Measurements from ENCODE around the gene USP14.

Gene USP14

DNA sequence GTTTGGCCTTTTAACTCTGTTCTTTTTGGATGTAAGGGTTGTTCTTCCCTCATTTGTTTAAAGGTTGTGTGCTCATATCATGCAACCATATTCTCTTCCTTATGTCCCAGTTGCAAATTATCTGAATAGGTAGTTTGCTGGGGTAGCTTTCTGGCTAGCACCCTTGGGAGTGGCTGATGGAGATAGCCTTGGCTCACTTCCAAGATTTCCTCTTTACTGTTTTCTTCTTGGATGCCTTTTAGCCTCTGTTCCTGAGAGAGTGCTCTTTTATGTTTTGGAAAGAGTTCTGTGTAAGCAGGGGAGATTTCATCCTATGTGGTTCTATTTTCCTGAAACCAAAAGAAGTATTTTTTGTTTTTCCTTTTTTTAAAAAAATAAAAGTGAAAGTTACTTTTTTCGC is 25.4 kb downstream of the USP14 start:
- TF ChIP-seq, protein P1, sequence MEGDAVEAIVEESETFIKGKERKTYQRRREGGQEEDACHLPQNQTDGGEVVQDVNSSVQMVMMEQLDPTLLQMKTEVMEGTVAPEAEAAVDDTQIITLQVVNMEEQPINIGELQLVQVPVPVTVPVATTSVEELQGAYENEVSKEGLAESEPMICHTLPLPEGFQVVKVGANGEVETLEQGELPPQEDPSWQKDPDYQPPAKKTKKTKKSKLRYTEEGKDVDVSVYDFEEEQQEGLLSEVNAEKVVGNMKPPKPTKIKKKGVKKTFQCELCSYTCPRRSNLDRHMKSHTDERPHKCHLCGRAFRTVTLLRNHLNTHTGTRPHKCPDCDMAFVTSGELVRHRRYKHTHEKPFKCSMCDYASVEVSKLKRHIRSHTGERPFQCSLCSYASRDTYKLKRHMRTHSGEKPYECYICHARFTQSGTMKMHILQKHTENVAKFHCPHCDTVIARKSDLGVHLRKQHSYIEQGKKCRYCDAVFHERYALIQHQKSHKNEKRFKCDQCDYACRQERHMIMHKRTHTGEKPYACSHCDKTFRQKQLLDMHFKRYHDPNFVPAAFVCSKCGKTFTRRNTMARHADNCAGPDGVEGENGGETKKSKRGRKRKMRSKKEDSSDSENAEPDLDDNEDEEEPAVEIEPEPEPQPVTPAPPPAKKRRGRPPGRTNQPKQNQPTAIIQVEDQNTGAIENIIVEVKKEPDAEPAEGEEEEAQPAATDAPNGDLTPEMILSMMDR (conservative IDR thresholded peaks at IDR 0.05), result no peak
- peak overlapping the region; percentile 54 for H3K27ac ChIP-seq

DNA sequence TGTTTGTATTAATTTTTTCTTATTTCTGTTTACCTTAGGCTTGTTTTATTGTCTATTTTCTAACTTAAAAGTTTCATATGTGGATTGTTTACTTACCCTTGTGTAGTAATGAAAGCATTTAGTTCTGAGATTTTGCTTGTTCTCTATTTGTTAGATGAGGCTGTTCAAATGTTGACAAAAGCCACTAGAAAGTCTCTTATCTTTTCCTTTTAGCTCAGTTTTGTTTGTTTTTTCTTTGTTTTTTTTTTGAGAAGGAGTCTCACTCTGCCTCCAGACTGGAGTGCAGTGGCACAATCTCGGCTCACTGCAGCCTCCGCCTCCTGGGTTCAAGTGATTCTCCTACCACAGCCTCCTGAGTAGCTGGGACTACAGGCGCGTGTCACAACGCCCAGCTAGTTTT is 30.9 kb downstream of the USP14 start:
- peak overlapping the region; percentile 63 for H3K27ac ChIP-seq

DNA sequence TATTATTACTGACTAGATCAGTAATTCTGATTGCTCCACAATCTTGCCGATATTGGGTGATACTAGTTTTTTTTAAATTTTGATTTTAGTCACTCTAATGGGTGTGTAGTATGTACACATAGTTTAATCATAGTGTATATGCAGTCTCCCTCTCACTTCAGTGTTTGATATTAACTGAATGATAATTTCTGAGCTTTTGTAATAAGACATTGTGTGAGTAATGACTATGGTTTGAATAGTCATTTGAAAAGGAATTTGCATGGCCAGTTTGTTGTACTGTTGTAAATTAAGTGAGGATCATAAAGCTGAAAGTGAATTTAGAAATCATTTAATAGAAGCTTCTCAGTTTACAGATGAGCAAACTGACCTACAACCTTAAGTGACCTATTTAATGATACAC is 33.4 kb downstream of the USP14 start:
- H3K27ac ChIP-seq, result peak overlapping the region; percentile 25
- TF ChIP-seq, protein P1 (conservative IDR thresholded peaks at IDR 0.05), result no peak

More for the DNA sequence above, 30.9 kb downstream of the USP14 start:
- TF ChIP-seq, protein P1 (conservative IDR thresholded peaks at IDR 0.05), result no peak

DNA sequence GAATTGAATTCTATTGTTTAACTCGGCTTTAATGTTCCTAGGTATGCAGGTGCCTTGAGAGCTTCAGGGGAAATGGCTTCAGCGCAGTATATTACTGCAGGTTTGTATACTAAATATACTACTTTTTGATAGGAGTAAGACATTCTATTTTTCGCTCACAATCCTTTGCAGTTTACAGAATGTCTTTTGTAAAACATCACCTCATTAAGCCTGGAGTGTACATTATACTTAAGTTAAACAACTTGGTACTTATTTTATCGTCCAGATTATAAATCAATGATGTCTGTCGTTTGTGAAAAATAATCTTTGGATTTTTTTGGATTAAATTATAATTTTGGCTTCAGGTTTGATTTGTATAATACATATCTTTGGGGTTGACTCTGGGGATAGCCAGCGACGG is 34.4 kb downstream of the USP14 start:
- TF ChIP-seq, protein P1 (conservative IDR thresholded peaks at IDR 0.05), result no peak
- H3K27ac ChIP-seq, result no peak overlapping the region

DNA sequence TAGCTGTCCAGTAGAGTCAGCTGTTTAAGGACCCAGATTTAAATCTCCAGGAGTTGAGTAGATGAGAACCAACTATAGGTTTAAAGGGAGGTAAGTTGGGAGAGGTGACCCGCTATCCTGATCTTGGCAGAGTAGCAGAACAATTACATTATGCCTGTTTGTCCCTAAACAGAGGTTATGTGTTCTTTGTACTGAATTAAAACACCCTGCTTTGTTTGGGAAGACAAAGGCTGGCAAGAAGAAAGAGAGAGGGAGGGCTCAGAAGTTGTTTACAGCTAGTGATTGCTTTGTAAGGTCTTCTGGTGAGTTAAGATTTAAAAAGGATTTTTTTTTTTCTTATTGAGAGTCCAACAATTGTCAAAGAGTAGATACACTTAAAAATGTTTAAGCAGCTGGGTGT is 37.3 kb downstream of the USP14 start:
- TF ChIP-seq, protein P1 (conservative IDR thresholded peaks at IDR 0.05), result no peak
- no peak overlapping the region for H3K27ac ChIP-seq

DNA sequence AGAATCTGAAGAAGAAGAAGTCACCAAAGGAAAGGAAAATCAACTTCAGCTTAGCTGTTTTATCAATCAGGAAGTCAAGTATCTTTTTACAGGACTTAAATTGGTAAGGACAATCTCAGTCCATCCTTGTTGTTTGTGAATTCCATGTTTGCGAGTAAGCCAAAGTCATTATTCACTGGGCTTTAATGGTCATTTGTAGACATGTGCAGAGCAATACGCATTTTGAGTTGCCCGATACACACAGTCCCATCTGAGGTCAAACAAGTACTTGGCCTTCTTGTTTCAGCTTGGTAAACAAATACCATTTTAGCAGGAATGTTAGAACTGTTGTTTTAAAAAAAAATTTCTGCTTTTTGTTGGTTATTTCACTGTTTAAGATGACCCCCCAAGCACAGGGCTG is 40.9 kb downstream of the USP14 start:
- TF ChIP-seq, protein P1 (conservative IDR thresholded peaks at IDR 0.05), result no peak
- H3K27ac ChIP-seq, result no peak overlapping the region

DNA sequence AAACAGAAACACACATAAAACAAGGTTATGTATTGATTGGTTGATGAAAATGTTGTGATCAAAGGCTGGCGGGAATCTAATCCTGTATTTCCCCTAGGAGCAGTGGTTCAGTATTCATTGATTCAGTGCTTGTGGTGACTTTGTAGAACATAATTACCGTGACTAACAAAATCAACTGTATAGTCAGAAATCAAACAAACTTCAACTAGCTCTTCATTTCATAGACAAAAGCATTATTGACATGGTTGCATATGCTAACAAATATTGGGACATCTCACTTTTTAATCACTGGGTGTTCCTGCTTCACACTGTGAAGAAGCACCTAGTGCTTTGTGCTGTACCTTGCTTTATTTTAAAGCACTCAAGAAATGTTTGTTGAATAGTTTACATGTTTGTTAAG is 41.4 kb downstream of the USP14 start:
- TF ChIP-seq, protein P1 (conservative IDR thresholded peaks at IDR 0.05), result no peak

DNA sequence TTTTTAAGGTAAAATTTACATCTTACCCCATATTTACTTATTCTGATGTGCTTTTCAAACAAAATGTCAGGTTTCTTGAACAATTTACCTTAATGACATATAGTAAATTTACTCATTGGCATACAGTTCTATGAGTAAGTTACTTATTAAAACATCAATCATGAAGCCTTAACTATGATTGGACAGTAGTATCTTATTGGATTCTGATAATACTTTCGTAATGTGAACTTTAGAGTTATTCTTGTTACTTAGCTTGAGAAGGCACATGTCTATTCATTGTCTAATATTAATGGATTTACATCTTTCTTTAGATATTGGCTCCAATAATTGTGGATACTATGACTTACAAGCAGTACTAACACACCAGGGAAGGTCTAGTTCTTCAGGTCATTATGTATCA is 51.7 kb downstream of the USP14 start:
- no peak overlapping the region for H3K27ac ChIP-seq
- TF ChIP-seq, protein P1 (conservative IDR thresholded peaks at IDR 0.05), result no peak

More for the DNA sequence above, 41.4 kb downstream of the USP14 start:
- no peak overlapping the region for H3K27ac ChIP-seq
